H9 (cell line): ENCODE data around the gene MTF1. TPM values are rescaled to one million over a fixed set of nuclear protein-coding genes. Genes with fewer than 3 reads are reported as not detected.

Experiments
- DNase-seq: peaks from one replicate; pipeline ENCODE4 v3.0.0-alpha.2; 2017
- H2AFZ ChIP-seq: one replicate; pipeline ENCODE4 v1.6.1; 2013; ENCODE audit warnings: mild to moderate bottlenecking, low read length, control low read depth, moderate library complexity
- H2AK5ac ChIP-seq: 2 replicates; pipeline ENCODE4 v1.6.1; 2013; ENCODE audit warnings: low read length, control low read depth, mixed read lengths; ENCODE audit not compliant: insufficient read length
- H2BK120ac ChIP-seq: one replicate; pipeline ENCODE4 v1.6.1; 2013; ENCODE audit warnings: low read depth, mild to moderate bottlenecking, low read length, control low read depth, inconsistent platforms; ENCODE audit not compliant: poor library complexity, severe bottlenecking
- H2BK12ac ChIP-seq: 2 replicates; pipeline ENCODE4 v1.6.1; 2013; ENCODE audit warnings: low read length, control low read depth, mixed read lengths, low read depth; ENCODE audit not compliant: insufficient read length
- H2BK15ac ChIP-seq: 2 replicates; pipeline ENCODE4 v1.6.1; 2013; ENCODE audit warnings: low read depth, low read length, control low read depth
- H2BK20ac ChIP-seq: one replicate; pipeline ENCODE4 v1.6.1; 2013; ENCODE audit warnings: low read depth, mild to moderate bottlenecking, low read length, control low read depth, inconsistent platforms; ENCODE audit not compliant: poor library complexity, severe bottlenecking
- H2BK5ac ChIP-seq: 2 replicates; pipeline ENCODE4 v1.6.1; 2013; ENCODE audit warnings: low read length, control low read depth, mixed read lengths; ENCODE audit not compliant: insufficient read length
- H3K14ac ChIP-seq: 2 replicates; pipeline ENCODE4 v1.6.1; 2013; ENCODE audit warnings: low read length, control low read depth; ENCODE audit not compliant: insufficient read depth
- H3K18ac ChIP-seq: 2 replicates; pipeline ENCODE4 v1.6.1; 2013; ENCODE audit warnings: low read depth, mild to moderate bottlenecking, mixed read lengths, low read length, control low read depth; ENCODE audit not compliant: insufficient read length
- H3K23ac ChIP-seq: 2 replicates; pipeline ENCODE4 v1.6.1; 2013; ENCODE audit warnings: low read length, control low read depth, mixed read lengths, low read depth; ENCODE audit not compliant: insufficient read length
- H3K23me2 ChIP-seq: 2 replicates; pipeline ENCODE4 v1.6.1; 2013; ENCODE audit warnings: low read depth, mild to moderate bottlenecking, mixed read lengths, low read length, control low read depth; ENCODE audit not compliant: insufficient read length, poor library complexity, severe bottlenecking
- H3K27ac ChIP-seq: 2 replicates; pipeline ENCODE4 v1.5.1; 2013; ENCODE audit warnings: low read length, control low read depth, mixed read lengths, low read depth; ENCODE audit not compliant: insufficient read length
- H3K27me3 ChIP-seq: 2 replicates; pipeline ENCODE4 v1.6.1; 2013; ENCODE audit warnings: low read length, control low read depth, inconsistent platforms; ENCODE audit not compliant: insufficient read depth
- H3K4ac ChIP-seq: 2 replicates; pipeline ENCODE4 v1.6.1; 2013; ENCODE audit warnings: low read depth, mild to moderate bottlenecking, control low read depth, inconsistent platforms, low read length, moderate library complexity
- H3K4me1 ChIP-seq: 2 replicates; pipeline ENCODE4 v1.6.1; 2013; ENCODE audit warnings: low read length, control low read depth, inconsistent platforms; ENCODE audit not compliant: insufficient read depth
- H3K4me2 ChIP-seq: 2 replicates; pipeline ENCODE4 v1.6.1; 2013; ENCODE audit warnings: low read length, control low read depth, mixed read lengths; ENCODE audit not compliant: insufficient read length, insufficient read depth
- H3K56ac ChIP-seq: 2 replicates; pipeline ENCODE4 v1.6.1; 2013; ENCODE audit warnings: low read depth, mild to moderate bottlenecking, mixed read lengths, low read length, control low read depth; ENCODE audit not compliant: insufficient read length
- H3K79me1 ChIP-seq: 2 replicates; pipeline ENCODE4 v1.6.1; 2013; ENCODE audit warnings: low read depth, mild to moderate bottlenecking, moderate library complexity, low read length, control low read depth, inconsistent platforms; ENCODE audit not compliant: insufficient read depth, poor library complexity, severe bottlenecking
- H3K79me2 ChIP-seq: 2 replicates; pipeline ENCODE4 v1.6.1; 2013; ENCODE audit warnings: low read length, control low read depth, inconsistent platforms; ENCODE audit not compliant: insufficient read depth
- H3K9ac ChIP-seq: 2 replicates; pipeline ENCODE4 v1.6.1; 2013; ENCODE audit warnings: low read length, control low read depth, mixed read lengths; ENCODE audit not compliant: insufficient read length; ENCODE audit errors: extremely low read depth
- H3K9me3 ChIP-seq: one replicate; pipeline ENCODE4 v1.6.1; 2013; ENCODE audit warnings: low read depth, low read length, inconsistent platforms; ENCODE audit not compliant: control insufficient read depth
- H3T11ph ChIP-seq: one replicate; pipeline ENCODE4 v1.6.1; 2013; ENCODE audit warnings: mild to moderate bottlenecking, low read length, control low read depth, inconsistent platforms
- H4K20me1 ChIP-seq: one replicate; pipeline ENCODE4 v1.6.1; 2013; ENCODE audit not compliant: control insufficient read depth, insufficient read length, insufficient read depth
- H4K5ac ChIP-seq: 2 replicates; pipeline ENCODE4 v1.6.1; 2013; ENCODE audit warnings: low read depth, mild to moderate bottlenecking, mixed read lengths, low read length, control low read depth; ENCODE audit not compliant: insufficient read length
- H4K8ac ChIP-seq: replicated peaks from 2 replicates; pipeline ENCODE4 v1.6.1; 2013; ENCODE audit warnings: low read length, control low read depth, mixed read lengths, low read depth; ENCODE audit not compliant: insufficient read length
- H4K91ac ChIP-seq: 2 replicates; pipeline ENCODE4 v1.6.1; 2013; ENCODE audit warnings: low read depth, mild to moderate bottlenecking, moderate library complexity, mixed read lengths, low read length, control low read depth; ENCODE audit not compliant: insufficient read length
- H3K27ac Mint-ChIP-seq, 3 experiments: 2 replicates in 2 of 3; 3 replicates in 1 of 3; pipeline ENCODE4 v1.8.0; 2020 to 2021; ENCODE audit warnings: mixed read lengths in 3 of 3, mild to moderate bottlenecking in 1 of 3, moderate library complexity in 1 of 3
- H3K27me3 Mint-ChIP-seq: 2 replicates; pipeline ENCODE4 v1.8.0; 2021; ENCODE audit warnings: low read depth, mild to moderate bottlenecking, moderate library complexity, mixed read lengths
- H3K36me3 Mint-ChIP-seq, 3 experiments: 2 replicates in 2 of 3; 3 replicates in 1 of 3; pipeline ENCODE4 v1.8.0; 2020 to 2021; ENCODE audit warnings: low read depth in 3 of 3, mixed read lengths in 3 of 3; ENCODE audit not compliant: insufficient read depth in 1 of 3
- H3K4me1 Mint-ChIP-seq, 2 experiments: 2 replicates each; pipeline ENCODE4 v1.8.0; 2020; ENCODE audit warnings: mixed read lengths in 2 of 2
- H3K4me3 Mint-ChIP-seq, 2 experiments: 2 replicates in 1 of 2; 3 replicates in 1 of 2; pipeline ENCODE4 v1.8.0; 2020 to 2021; ENCODE audit warnings: mild to moderate bottlenecking in 2 of 2, mixed read lengths in 2 of 2, moderate library complexity in 1 of 2
- H3K9me3 Mint-ChIP-seq, 2 experiments: 2 replicates in 1 of 2; 3 replicates in 1 of 2; pipeline ENCODE4 v1.8.0; 2020; ENCODE audit warnings: mild to moderate bottlenecking in 2 of 2, mixed read lengths in 2 of 2, moderate library complexity in 1 of 2
- WGBS: extraction: QIAGEN DNeasy Blood & Tissue Kit; methylation state at CpG from one replicate; pipeline ENCODE4 v1.1.7; 2013; ENCODE audit warnings: missing lambda C conversion rate, low lambda C conversion rate, mixed read lengths; ENCODE audit not compliant: insufficient read length; ENCODE audit errors: extremely low coverage; 5-methylcytosine and 5-hydroxymethylcytosine counted together
- total RNA-seq: library from RNA; stranded (reverse); gene quantifications from 2 replicates; pipeline ENCODE4 v1.2.1, GENCODE V29; 2021
- TF ChIP-seq, protein P1 (sequence below): fragments of 200-600 bp; sonication (generic); conservative IDR thresholded peaks from 3 replicates; pipeline ENCODE4 v1.8.0; 2021; ENCODE audit warnings: antibody characterized with exemption, mild to moderate bottlenecking

MTF1 gene
- total RNA-seq, 1 experiment from 2014 or later, result 17.0 TPM

DNA sequence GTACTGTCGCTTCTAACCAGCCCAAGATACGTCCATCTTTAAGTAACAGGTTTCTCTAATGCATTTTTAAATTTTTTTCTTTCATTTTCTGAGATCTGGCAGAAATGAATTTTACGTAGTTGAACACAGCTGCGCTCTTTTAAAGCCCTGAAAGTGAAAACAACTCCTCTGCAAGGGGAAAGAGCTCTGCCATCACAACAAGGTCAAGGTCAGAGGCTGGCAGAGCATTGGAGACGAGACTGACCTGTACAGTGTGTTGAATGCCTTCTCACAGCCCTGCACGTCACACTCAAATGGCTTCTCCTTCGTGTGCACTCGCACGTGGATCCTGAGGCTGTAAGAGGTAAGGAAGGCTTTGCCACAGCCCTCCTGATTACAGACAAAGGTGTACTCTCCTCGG is 19.7 kb downstream of the MTF1 start:
- no peak overlapping the region for H2BK12ac ChIP-seq
- H3K79me2 ChIP-seq, result no peaks in the 10 kb centered on the region
- H2BK5ac ChIP-seq, result no peak overlapping the region
- H3K4me1 ChIP-seq, result no peaks in the 10 kb centered on the region
- Mint-ChIP-seq H3K4me1 (no peaks in the 10 kb centered on the region), H3K9me3 (no peaks in the 10 kb centered on the region), H3K27ac (no peak overlapping the region; a peak in 1 of 7 replicates), H3K4me3 (no peak overlapping the region), H3K36me3 (peaks cover 5 to 43% (median 24%) of the 10 kb centered on the region in 3 experiments; a peak in 6 of 7 replicates), H3K27me3 (no peaks in the 10 kb centered on the region)
- no peak overlapping the region for H2BK120ac ChIP-seq
- DNase-seq, result no peak
- no peak overlapping the region for H2AFZ ChIP-seq
- H2BK20ac ChIP-seq, result no peak overlapping the region
- no peak overlapping the region for H3K27ac ChIP-seq
- no peak overlapping the region for H3K56ac ChIP-seq
- H3K4ac ChIP-seq, result no peak overlapping the region
- no peak overlapping the region for H3K18ac ChIP-seq
- no peaks in the 10 kb centered on the region for H3K9me3 ChIP-seq
- no peak overlapping the region for H3K14ac ChIP-seq
- H3K27me3 ChIP-seq, result no peaks in the 10 kb centered on the region
- no peak overlapping the region for H2BK15ac ChIP-seq
- H2AK5ac ChIP-seq, result no peak overlapping the region
- H3K23me2 ChIP-seq, result no peaks in the 10 kb centered on the region
- H4K91ac ChIP-seq, result no peak overlapping the region
- H3K79me1 ChIP-seq, result no peaks in the 10 kb centered on the region
- H4K20me1 ChIP-seq, result no peaks in the 10 kb centered on the region
- no peak overlapping the region for H4K8ac ChIP-seq
- H3K4me2 ChIP-seq, result no peak overlapping the region
- H3T11ph ChIP-seq, result no peak overlapping the region
- H3K9ac ChIP-seq, result no peak overlapping the region
- WGBS, result no CpG with 5 or more reads among the region's 10 CpGs
- H4K5ac ChIP-seq, result no peak overlapping the region
- TF ChIP-seq, protein P1, sequence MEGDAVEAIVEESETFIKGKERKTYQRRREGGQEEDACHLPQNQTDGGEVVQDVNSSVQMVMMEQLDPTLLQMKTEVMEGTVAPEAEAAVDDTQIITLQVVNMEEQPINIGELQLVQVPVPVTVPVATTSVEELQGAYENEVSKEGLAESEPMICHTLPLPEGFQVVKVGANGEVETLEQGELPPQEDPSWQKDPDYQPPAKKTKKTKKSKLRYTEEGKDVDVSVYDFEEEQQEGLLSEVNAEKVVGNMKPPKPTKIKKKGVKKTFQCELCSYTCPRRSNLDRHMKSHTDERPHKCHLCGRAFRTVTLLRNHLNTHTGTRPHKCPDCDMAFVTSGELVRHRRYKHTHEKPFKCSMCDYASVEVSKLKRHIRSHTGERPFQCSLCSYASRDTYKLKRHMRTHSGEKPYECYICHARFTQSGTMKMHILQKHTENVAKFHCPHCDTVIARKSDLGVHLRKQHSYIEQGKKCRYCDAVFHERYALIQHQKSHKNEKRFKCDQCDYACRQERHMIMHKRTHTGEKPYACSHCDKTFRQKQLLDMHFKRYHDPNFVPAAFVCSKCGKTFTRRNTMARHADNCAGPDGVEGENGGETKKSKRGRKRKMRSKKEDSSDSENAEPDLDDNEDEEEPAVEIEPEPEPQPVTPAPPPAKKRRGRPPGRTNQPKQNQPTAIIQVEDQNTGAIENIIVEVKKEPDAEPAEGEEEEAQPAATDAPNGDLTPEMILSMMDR, result no peak
- no peak overlapping the region for H3K23ac ChIP-seq
